Dedifferentiated amniotic fluid mesenchymal stem cell (primary cell): ENCODE results near the gene HRH3.

Experiments used
- DNase-seq: peaks from one replicate; pipeline ENCODE4 v3.0.0-alpha.2; 2016; ENCODE audit errors: extremely low spot score

The HRH3 gene

DNA sequence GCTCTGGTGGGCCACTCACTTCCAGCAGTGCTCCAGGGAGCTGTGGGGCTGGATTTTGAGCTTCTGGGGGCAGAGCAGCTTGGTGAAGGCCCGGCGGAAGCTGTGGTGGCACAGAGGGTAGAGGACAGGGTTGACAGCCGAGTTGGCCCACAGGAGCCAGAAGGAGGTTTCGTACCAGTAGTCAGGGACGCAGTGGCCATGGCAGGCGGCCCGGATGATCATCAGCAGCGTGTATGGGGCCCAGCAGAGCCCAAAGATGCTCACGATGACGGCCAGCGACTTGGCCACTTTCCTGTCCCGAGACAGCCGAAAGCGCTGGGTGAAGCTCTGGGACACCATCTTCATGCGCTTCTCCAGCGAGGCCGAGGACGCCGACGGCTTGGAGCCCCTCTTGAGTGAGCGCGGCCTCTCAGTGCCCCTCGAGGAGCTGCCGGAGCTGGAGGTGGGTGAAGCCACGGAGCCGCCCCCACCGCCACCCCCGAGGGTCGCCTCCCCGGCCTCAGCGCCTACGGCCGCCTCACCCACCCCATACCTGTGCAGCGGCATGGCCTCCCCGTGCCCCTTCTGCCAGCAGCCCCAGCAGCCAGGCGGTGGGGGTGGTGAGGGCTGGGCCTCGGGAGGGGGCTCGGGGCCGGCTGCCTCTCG is 4.0 kb downstream of the HRH3 start:
- no peak for DNase-seq

DNA sequence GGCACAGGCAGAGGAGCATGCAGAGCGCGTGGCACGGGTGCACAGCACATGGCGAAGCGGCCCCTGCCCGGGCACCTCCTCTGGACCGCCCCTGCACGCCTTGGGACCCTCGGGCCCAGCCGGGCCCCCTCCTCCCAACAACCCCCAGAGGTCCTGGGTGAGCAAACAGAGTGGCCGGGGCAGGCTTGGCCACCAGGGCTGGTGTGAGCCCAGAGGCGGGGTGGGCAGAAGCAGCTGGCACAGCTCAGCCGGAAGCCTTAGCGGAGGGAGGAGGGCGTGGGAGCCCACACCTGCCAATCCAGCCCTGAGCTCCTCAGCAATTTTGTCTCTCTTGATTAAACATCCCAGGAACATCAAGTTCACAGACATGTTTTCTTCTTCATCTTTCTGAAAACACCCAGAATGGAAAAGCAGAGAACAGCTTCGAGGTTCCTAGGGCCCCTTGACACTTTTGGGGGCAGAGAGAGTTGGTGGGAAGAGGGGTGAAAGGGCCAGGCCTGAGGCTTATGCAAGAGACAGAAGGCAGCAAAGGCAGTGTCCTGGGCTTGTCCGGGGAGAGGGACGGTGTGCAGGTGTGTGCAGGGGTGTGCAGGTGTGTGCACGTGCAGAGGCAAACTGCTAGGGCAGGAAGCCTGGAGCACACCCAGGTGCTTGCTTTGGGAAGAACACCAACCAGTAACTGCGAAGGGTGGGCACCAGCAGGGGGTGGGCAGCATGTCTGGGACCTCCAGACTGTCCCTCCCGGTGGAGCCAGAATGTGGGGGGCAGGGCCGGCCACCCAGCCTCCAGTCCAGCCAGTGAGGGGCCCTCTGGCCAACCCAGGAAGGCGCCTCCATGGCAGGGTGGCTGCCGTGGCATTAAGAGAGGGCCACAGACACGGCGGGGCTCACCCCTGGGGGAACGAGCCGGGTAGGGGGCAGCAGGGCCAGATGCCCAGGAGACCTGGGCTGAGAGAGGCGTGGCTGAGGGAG is 4.8 kb downstream of the HRH3 start:
- DNase-seq, result no peak

- no peak for DNase-seq
Measured at GRCh38 chr20:62214067-62214466, 6.0 kb downstream of the HRH3 start.

GRCh38 chr20:62212299-62212698 is 7.8 kb downstream of the HRH3 start:
- DNase-seq, result no peak

DNA sequence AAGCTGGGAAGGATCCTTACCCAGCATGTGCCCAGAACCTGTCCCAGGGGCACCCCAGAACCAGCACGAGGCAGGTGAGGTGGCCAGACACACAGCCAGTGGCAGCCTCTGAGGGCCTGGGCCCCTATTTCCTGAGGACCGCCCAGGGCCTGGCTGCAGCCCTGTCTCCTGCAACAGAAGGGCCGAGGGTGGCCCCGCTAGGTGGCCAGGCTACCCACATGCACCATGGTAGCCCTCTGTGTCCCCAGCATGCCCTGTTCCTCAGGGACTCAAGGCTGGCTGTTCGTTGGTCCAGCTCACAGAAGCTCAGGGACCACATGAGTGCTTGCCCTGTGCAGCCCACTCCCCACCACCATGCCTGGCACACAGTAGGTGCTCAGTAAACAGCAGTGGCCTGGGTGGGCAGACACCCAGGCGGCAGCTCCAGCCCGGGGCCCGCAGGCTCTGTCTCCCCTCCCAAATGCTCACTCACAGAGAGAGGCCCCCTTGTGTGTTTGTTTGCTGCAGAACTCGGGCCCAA is 8.2 kb downstream of the HRH3 start:
- DNase-seq, result no peak

DNA sequence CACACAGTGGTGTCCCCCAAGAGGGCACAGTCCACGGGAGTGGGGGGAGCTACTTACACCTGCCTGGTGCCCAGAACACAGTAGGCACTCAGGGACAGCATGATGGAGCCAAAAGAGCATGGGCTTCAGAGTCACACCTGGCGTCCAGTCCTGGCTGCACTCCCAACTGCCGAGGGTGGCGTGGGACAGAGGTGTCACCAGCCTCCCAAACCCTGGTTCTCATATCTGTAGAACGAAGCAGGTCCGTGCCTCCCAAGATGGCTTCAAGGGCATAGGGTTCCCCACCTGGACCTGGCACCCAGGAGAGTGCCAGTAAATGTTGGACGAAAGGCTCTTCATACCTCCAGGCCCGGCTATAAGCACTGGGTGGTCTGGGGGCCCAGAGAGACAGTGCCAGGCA is 8.9 kb downstream of the HRH3 start:
- no peak for DNase-seq

- no peak for DNase-seq
Measured at GRCh38 chr20:62210496-62210855, 9.6 kb downstream of the HRH3 start.

DNA sequence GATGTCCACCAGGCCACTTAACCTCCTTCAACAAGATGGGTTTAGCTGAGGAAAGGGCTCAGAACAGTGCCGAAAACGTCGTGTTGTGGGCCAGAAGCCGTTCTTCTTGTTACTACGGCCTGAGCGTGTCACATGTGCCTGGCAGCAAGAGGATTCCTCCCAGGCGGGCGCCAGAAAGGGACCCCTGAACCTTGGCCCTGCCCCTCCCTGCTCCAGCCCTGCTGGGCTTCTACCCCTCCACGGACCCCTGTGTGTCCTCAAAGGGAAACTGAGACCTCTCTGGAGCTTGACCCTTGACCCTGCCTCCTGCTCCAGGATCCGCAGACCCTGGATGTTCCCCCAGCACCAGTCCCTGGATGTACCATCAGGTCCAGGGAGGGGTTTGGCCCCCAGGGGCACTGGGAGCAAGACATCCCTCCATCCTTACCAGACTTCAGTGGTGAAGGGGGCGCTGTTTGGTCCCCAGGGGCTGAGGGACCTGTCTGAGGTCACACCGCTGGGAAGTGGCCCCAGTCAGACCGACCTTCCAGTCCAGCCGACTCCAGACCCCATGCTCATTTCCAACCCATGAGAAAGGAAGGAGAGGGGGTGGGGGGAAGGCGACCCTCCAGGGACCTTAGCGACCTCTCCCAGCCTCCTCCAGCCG is 10.1 kb downstream of the HRH3 start:
- DNase-seq, result no peak

DNA sequence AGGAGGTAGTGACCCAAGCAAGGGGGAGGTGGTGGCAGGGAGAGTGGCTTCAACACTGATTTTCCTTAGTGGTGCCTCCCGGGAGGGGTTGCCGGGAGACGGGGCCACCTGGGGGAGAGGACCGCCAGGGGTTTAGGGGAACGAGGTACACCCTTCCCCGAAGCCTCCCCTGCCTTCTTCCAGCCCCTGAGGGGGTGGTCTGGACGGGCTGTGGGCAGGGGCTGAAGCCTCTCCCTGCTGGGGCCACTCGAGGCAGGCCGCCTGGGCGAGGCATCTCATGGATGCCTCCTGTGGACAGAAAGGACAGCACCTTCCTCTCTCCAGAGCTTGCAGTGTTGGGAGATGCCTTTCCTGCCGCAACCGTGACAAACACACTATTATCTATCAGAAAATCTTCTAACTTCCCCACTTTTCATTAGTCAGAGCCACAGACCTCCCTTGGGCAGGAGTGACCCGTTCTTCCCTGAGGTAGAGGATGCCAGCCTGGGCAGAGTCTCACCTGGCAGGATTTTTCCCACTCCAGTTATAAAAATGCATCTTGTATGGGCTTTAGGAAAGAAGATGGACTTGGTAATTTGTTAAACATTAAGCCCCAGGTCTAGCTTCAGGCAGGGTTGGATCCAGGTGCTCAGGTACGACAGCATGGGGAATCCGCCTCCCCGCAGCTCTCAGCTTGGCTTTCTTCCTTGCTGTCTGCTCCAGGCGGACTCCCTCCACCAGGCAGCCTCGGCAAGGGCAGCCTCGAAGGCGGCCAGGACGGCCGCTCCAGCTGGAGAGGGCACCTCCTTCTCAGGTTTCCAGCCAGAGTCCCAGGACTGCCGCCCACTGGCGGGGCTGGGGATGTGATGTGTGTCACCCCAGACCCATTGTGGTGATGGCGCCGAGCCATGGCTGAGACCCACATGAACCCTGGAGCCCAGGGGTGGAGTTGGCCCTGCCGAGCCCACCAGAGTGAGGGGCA is 11.0 kb downstream of the HRH3 start:
- DNase-seq, result no peak

- DNase-seq, result no peak
Measured at GRCh38 chr20:62208061-62208794, 11.8 kb downstream of the HRH3 start.

GRCh38 chr20:62206388-62206775 is 13.7 kb downstream of the HRH3 start:
- DNase-seq, result no peak

GRCh38 chr20:62205618-62206387 is 14.3 kb downstream of the HRH3 start:
- DNase-seq, result no peak

DNA sequence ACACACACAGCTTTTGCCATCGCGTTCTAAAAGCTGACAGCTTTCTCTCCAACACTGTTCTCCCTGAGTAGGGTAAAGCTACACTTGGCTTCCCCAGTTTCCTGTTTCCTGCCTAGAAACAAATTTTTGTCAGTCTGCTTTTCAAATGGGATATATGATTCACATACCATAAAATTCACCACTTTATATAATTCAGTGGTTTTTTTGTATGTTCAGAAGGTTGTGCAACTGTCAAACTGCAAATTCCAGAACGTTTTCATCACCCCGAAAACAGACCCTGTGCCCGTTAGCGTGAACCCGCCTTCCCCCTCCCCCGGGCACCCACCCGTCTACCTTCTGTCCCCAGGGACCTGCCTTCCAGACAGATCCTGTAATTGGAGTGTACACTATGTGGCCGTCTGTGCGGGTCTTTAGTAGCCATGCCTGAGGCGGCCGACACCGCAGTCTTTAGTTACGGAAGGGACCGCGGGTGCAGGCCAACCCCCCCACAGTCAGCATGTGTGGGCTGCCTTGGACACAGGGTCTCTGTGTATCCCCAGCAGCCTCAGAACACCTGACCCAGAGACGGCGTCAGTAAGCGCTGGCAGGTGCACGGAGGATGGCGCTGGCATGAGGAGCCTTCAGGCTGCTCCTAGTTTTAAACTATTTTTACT is 16.6 kb downstream of the HRH3 start:
- no peak for DNase-seq

DNA sequence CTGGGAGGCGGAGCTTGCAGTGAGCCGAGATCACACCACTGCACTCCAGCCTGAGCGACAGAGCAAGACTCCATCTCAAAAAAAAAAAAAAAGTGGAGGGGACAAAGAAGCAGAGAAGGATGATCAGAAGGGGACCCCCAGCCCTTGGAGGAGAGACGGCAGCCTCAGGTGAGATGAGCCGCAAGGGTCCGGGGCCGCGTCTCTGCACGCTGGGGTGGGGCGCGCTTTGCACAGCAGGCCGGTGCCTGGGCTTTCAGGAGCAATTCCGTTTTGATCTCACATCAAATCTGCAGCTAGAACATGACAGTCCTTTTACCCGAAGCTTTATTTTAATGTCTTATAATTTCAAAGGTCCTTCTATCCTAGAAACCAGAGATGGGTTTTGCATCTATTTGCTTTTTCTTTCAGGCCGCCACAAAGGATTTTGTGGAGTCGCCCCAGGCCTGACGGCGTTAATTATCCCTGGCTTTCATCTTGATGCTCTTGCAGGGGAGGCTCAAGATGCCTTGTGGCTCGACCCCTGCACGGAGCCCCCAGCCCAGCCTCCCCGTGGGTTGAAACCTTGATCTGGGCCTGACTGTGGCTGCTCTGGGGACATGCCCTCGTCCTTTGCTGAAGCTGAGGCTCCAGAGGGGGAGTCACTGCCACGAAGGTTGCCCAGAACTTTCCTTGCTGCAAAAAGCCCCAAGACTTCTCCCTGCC is 17.3 kb downstream of the HRH3 start:
- no peak for DNase-seq

GRCh38 chr20:62202083-62202395 is 18.0 kb downstream of the HRH3 start:
- DNase-seq, result no peak

- no peak for DNase-seq
Measured at GRCh38 chr20:62201173-62202082, 18.6 kb downstream of the HRH3 start.

DNA sequence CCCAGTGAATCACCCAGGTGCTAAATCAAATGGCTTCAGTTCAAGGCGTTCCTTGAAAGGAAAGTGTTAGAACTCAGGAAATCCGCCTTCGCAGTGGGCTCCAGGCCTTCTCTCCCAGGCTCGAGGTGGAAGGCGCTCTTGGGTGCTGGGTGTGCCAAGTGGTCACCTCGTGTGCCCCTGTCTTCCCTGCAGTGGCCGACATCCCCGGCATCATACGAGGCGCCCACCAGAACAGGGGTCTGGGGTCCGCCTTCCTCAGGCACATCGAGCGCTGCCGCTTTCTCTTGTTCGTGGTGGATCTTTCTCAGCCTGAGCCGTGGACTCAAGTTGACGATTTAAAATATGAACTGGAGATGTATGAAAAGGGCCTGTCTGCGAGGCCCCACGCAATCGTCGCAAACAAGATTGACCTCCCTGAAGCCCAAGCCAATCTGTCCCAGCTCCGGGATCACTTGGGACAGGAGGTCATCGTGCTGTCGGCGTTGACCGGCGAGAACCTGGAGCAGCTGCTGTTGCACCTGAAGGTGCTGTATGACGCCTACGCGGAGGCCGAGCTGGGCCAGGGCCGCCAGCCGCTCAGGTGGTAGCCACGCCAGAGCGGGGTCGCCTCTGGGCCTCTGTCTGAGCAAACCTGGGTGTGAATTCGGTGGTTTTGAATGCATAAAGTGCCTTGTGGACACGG is 19.4 kb downstream of the HRH3 start:
- DNase-seq, result no peak
